A549 treated with AZD2906 at 1 μM for 4 hours (cell line): ENCODE results near the gene MAPK11. TPM values are rescaled to one million over a fixed set of nuclear protein-coding genes. Genes with fewer than 3 reads are reported as not detected.

Experiments used
- total RNA-seq: library from RNA; stranded (reverse); fragments of 200-300 nt; extraction: Qiagen RNA extraction; gene quantifications from 5 replicates; pipeline ENCODE4 v1.2.3, GENCODE V29; 2022

Gene MAPK11
- 5.1 to 8.9 TPM (median 7.7 TPM) in 5 replicates for total RNA-seq

GRCh38 chr22:50269970-50270665, at the start of gene MAPK11:
Gene MAPK11, minus strand, starts transcription at chr22:50270380. Its CDS starts 88 bp downstream, at chr22:50270292.

GRCh38 chr22:50306753-50307749, 36.9 kb upstream of the MAPK11 start, which contains the start of gene PLXNB2:
Gene PLXNB2, minus strand, starts transcription at chr22:50307646. Its CDS starts 17,062 bp downstream, at chr22:50290584.

GRCh38 chr22:50261615-50262459, 8.3 kb downstream of the MAPK11 start, which contains the start of gene MAPK12:
Gene MAPK12, minus strand, starts transcription at chr22:50261683. Its CDS starts 174 bp downstream, at chr22:50261509.

GRCh38 chr22:50250555-50251476, 19.4 kb downstream of the MAPK11 start, which contains the start of gene HDAC10:
Gene HDAC10, minus strand, starts transcription at chr22:50251265. Its CDS starts 233 bp downstream, at chr22:50251032.

DNA sequence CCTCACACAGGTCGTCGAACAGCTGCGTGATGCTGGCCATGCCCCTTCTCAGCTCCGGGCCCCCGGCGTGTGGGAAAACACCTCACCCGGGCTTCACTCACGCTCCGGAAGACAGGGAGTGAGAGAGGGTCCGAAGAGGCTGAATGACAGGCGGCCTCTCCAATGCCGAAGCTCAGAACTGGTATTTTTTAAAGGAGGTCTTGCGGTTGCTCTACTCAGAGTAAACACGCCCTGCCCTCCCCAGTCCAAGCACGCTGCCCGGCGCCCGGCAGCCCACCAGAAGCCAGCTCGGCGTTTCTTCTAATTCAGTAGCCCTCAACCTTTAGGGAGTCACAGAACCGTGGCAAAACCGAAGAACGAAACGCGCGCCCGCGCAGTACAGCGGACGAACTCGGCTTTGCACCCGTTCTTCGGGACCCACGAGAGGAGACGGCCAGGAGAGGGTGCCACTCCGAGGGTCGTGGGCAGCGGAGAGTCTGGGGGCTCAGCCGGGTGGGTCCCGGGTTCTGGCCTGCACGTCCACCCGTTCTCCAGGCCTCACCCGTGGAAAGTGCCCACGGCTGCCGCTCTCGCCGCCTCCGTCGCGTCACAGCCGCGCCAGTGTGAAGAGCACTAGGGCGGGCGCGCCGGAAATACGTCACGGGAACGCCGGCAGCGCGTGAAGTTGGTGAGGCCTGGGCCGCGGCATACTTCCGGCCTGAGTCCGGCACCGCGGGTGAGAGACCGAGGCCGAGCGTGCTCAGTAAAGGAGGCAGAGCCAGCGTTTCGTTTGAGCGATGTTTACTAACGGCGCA, 25.6 kb downstream of the MAPK11 start, which contains the start of gene TUBGCP6:
Gene TUBGCP6, minus strand, starts transcription at position 604 of the 794 bp plus-strand sequence. Its CDS starts 564 bp downstream, at position 40.

Other genes with a start within 250 kb of the MAPK11 start
- gene TTLL8, start 212.1 kb downstream of the MAPK11 start, total RNA-seq: not detected in 5 replicates
- 0.02 to 0.06 TPM (median 0.06 TPM) in 3 of 5 replicates, not detected in the others for gene MLC1, start 185.0 kb downstream of the MAPK11 start, total RNA-seq
- not detected in 5 replicates for gene MOV10L1, start 180.4 kb downstream of the MAPK11 start, total RNA-seq
- gene PANX2, start 99.6 kb downstream of the MAPK11 start, total RNA-seq: 5.3 to 6.6 TPM (median 5.8 TPM) in 5 replicates
- 23.2 to 37.9 TPM (median 34.9 TPM) in 5 replicates for gene TRABD, start 84.5 kb downstream of the MAPK11 start, total RNA-seq
- gene SELENOO, start 69.4 kb downstream of the MAPK11 start, total RNA-seq: 12.7 to 20.2 TPM (median 19.4 TPM) in 5 replicates
- 5.6 to 12.2 TPM (median 9.3 TPM) in 5 replicates for gene TUBGCP6, start 25.4 kb downstream of the MAPK11 start, total RNA-seq
- gene HDAC10, start 19.1 kb downstream of the MAPK11 start, total RNA-seq: 6.4 to 12.9 TPM (median 10.2 TPM) in 5 replicates
- 18.5 to 29.4 TPM (median 25.3 TPM) in 5 replicates for gene MAPK12, start 8.7 kb downstream of the MAPK11 start, total RNA-seq
- 93.5 to 117 TPM (median 111 TPM) in 5 replicates for gene PLXNB2, start 37.3 kb upstream of the MAPK11 start, total RNA-seq
- gene DENND6B, start 56.6 kb upstream of the MAPK11 start, total RNA-seq: 2.4 to 3.6 TPM (median 3.2 TPM) in 5 replicates
- gene PPP6R2, start 72.9 kb upstream of the MAPK11 start, total RNA-seq: 9.9 to 13.3 TPM (median 12.8 TPM) in 5 replicates
- gene SBF1, start 204.7 kb upstream of the MAPK11 start, total RNA-seq: 19.2 to 26.3 TPM (median 23.1 TPM) in 5 replicates
- gene ADM2, start 211.2 kb upstream of the MAPK11 start, total RNA-seq: 0.41 to 0.63 TPM (median 0.57 TPM) in 5 replicates
- gene MIOX, start 216.5 kb upstream of the MAPK11 start, total RNA-seq: 0.05 TPM in 1 of 5 replicates, not detected in the others
- 33.6 to 51.5 TPM (median 49.9 TPM) in 5 replicates for gene LMF2, start 237.3 kb upstream of the MAPK11 start, total RNA-seq
- 33.5 to 38.4 TPM (median 36.8 TPM) in 5 replicates for gene NCAPH2, start 237.8 kb upstream of the MAPK11 start, total RNA-seq